ENCODE measurements around the gene DNAJC27.

Gene DNAJC27

DNA sequence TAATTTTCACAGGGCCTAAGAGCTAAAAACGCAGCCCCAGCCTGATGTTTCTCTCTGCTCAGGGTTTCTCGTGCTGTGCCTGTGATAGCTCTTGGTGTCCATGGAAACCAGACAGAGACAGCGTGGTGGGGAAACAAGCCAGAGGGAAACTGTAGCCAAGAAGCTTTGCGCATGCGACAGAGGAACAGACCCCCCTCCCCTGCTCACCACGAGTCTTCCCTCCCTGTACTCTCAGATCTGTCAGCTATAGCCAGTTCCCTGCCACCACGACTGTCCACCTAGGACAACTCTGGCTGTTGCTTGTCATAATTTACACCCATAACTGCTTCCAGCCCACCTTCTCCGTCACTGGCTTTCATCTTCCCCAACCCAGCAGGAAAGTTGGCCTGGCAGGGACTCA is 13.2 kb upstream of the DNAJC27 start:
- TF ChIP-seq CTCF (IDR thresholded peaks at IDR 0.05; ENCODE audit: low read depth, low read length), result no peak
- no peak overlapping the region for H3K4me3 ChIP-seq (ENCODE audit: low read depth, low read length)

DNA sequence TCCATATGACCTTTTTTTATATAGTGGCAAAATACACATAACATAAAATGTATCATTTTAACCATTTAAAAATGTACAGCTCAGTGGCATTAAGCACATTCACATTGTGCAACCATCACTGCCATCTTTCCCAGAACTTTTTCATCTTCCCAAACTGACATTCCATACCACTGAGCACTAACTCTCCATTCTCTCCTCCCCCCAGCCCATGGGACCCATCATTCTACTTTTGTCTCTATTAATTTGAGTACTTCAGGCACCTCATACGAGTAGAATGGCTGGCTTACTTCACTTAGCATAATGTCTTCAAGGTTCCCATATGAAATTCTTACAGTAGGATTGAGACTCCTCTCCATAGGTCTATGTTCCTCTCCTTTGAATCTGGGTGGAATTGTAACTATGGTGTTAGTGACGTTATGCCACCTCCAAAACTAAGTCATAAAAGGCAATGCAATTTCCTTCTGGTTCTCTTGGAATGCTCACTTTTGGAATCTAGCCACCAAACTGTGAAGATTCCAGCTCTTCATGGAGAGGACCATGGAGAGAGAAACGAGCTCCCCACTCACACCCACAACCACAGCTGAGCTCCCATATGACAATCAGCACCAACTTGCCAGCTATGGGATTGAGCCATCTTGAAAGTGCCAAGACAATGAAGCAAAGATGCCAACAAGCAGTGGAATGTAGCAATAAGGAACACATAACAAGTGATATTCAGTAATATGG is 9.8 kb upstream of the DNAJC27 start:
- no peak overlapping the region for H3K4me3 ChIP-seq (ENCODE audit: low read depth, low read length)
- TF ChIP-seq CTCF (IDR thresholded peaks at IDR 0.05; ENCODE audit: low read depth, low read length), result no peak

- H3K4me3 ChIP-seq (ENCODE audit: low read depth, low read length), result no peak overlapping the region
- TF ChIP-seq CTCF (IDR thresholded peaks at IDR 0.05; ENCODE audit: low read depth, low read length), result no peak
These were observed 6.9 kb upstream of the DNAJC27 start for GRCh38 chr2:24978661-24979060.

- no peak for TF ChIP-seq CTCF (IDR thresholded peaks at IDR 0.05; ENCODE audit: low read depth, low read length)
- no peak overlapping the region for H3K4me3 ChIP-seq (ENCODE audit: low read depth, low read length)
These were observed 5.9 kb upstream of the DNAJC27 start for GRCh38 chr2:24977631-24978030.

- H3K4me3 ChIP-seq (ENCODE audit: low read depth, low read length), result no peak overlapping the region
- TF ChIP-seq CTCF (IDR thresholded peaks at IDR 0.05; ENCODE audit: low read depth, low read length), result no peak
These were observed 2.1 kb upstream of the DNAJC27 start for GRCh38 chr2:24973812-24974211.

GRCh38 chr2:24972315-24972961 is 683 bp upstream of the DNAJC27 start:
- peak overlapping the region; percentile 76 for H3K4me3 ChIP-seq (ENCODE audit: low read depth, low read length)
- TF ChIP-seq CTCF (IDR thresholded peaks at IDR 0.05; ENCODE audit: low read depth, low read length), result no peak

GRCh38 chr2:24971286-24971535 is 544 bp downstream of the DNAJC27 start:
- peak overlapping the region; percentile 76 for H3K4me3 ChIP-seq (ENCODE audit: low read depth, low read length)
- no peak for TF ChIP-seq CTCF (IDR thresholded peaks at IDR 0.05; ENCODE audit: low read depth, low read length)
